Choroid plexus epithelial cell (primary cell): ENCODE data around the gene CD177.
"Not testable (repeated sequence)": the region's sequence is repeated elsewhere in the genome, so short reads cannot be mapped to it uniquely, and the experiment has no call there.

Experiments used
- DNase-seq: peaks from one replicate; pipeline ENCODE4 v3.0.0-alpha.2; 2010; ENCODE audit warnings: low read depth
- H3K4me3 ChIP-seq: 2 replicates; pipeline ENCODE4 v1.5.1; 2011; ENCODE audit warnings: low read depth, mild to moderate bottlenecking, control low read depth, low read length, moderate library complexity
- CTCF ChIP-seq: conservative IDR thresholded peaks from 2 replicates; pipeline ENCODE4 v1.5.1; 2011; ENCODE audit warnings: low read depth, mild to moderate bottlenecking, control low read depth, inconsistent platforms, low read length, moderate library complexity

The CD177 gene

GRCh38 chr19:43332058-43332922 is 21.2 kb upstream of the CD177 start:
- no peak overlapping the region for H3K4me3 ChIP-seq
- TF ChIP-seq CTCF = no peak
- DNase-seq = no peak

GRCh38 chr19:43336508-43336907 is 17.0 kb upstream of the CD177 start:
- not testable (repeated sequence) for H3K4me3 ChIP-seq, DNase-seq

- no peak for DNase-seq
- TF ChIP-seq CTCF = no peak
- no peak overlapping the region for H3K4me3 ChIP-seq
Observed at GRCh38 chr19:43337737-43338136, 15.7 kb upstream of the CD177 start.

GRCh38 chr19:43338530-43338929 is 15.0 kb upstream of the CD177 start:
- no peak overlapping the region for H3K4me3 ChIP-seq
- no peak for DNase-seq
- no peak for TF ChIP-seq CTCF

GRCh38 chr19:43339243-43339930 is 14.1 kb upstream of the CD177 start:
- not testable (repeated sequence) for H3K4me3 ChIP-seq, DNase-seq

- H3K4me3 ChIP-seq, DNase-seq: not testable (repeated sequence)
Observed at GRCh38 chr19:43340101-43340500, 13.4 kb upstream of the CD177 start.

GRCh38 chr19:43341098-43341497 is 12.4 kb upstream of the CD177 start:
- not testable (repeated sequence) for H3K4me3 ChIP-seq, DNase-seq

GRCh38 chr19:43342104-43342503 is 11.4 kb upstream of the CD177 start:
- DNase-seq = peak; percentile 14
- H3K4me3 ChIP-seq = not testable (repeated sequence)

GRCh38 chr19:43344347-43344925 is 9.1 kb upstream of the CD177 start:
- not testable (repeated sequence) for DNase-seq, H3K4me3 ChIP-seq

- not testable (repeated sequence) for H3K4me3 ChIP-seq, DNase-seq
Observed at GRCh38 chr19:43349813-43350212, 3.7 kb upstream of the CD177 start.
